Measurements from ENCODE around the gene RC3H2. TPM values are rescaled to one million over a fixed set of nuclear protein-coding genes. Genes with fewer than 3 reads are reported as not detected.

The RC3H2 gene
- total RNA-seq, 4 donors from 2014 or later, result 21.8 to 69.0 (median 52.5) TPM

DNA sequence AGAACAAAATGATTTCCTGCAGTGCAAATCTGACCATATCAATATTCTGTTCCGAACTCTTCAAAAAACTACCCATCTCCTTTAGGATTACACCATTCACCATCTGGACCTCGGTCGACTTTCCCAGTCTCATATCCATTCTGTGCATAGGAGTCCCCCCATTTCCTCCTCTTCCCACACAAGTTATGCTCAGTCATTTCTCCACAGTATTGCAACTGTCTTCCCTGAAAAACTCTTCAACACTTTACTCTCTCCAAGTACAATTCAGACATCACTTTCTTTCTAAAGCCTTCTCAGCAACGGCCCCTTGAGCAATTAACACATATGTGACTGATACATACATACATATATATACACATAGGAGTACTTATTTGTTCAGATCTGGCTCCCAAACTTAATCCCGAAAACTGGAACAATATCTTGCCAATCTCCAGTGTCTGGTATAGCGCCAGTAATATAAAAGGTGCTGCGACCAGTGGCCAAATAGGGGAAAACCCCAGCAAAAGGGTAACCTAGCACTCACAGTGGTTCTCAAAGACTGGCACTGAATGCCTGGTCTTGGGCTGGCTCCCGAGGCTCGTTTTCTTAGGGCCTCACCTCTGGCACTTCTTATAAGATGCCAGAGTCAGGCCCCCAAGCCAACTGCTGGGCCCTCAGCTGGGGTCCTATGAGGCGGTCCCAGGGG, 25.5 kb upstream of the RC3H2 start:
- peak overlapping the region; percentile 73 to 82 for H3K27ac ChIP-seq
- intact Hi-C loops (cut with DNase I; ENCODE audit: low total_unique reads), result no loop called here

DNA sequence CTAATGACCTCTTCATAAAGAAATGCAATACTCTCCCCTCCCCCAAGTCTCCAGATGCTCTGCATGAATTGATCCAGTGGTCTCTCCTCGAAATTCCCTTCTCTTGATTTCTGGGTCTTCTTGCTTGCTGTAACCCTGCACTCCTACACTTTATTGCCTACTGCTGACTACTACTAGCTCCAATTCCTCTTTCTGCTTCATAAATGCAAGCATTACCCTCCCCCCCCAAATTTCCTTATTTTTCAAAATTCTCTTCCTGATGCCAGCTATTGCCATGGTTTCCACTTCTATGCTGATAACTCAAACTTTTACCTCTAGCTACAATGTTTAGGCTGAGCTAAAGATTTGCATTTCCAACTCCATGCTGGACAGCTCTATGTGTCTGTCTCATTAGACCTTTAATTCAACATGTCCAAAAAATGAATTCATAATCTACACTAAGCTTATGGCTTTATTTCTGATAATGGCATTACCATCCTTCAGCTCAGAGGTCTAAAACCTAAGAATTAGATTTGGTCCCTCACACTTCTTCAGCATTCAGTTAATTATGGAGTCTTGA, 24.7 kb upstream of the RC3H2 start:
- intact Hi-C loops (cut with DNase I; ENCODE audit: low total_unique reads), result no loop called here
- peaks cover 0 to 4% of the 10 kb centered on the region in 2 donors for H3K4me1 ChIP-seq
- TF ChIP-seq, protein P1, sequence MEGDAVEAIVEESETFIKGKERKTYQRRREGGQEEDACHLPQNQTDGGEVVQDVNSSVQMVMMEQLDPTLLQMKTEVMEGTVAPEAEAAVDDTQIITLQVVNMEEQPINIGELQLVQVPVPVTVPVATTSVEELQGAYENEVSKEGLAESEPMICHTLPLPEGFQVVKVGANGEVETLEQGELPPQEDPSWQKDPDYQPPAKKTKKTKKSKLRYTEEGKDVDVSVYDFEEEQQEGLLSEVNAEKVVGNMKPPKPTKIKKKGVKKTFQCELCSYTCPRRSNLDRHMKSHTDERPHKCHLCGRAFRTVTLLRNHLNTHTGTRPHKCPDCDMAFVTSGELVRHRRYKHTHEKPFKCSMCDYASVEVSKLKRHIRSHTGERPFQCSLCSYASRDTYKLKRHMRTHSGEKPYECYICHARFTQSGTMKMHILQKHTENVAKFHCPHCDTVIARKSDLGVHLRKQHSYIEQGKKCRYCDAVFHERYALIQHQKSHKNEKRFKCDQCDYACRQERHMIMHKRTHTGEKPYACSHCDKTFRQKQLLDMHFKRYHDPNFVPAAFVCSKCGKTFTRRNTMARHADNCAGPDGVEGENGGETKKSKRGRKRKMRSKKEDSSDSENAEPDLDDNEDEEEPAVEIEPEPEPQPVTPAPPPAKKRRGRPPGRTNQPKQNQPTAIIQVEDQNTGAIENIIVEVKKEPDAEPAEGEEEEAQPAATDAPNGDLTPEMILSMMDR (IDR thresholded peaks at IDR 0.05), result no peak
- TF ChIP-seq POLR2A (IDR thresholded peaks at IDR 0.05), result no peak
- H3K27ac ChIP-seq, result no peak overlapping the region
- no peak overlapping the region for H3K4me3 ChIP-seq
- DNase-seq, result no peak
- H3K9me3 ChIP-seq, result no peaks in the 10 kb centered on the region
- no peaks in the 10 kb centered on the region for H3K27me3 ChIP-seq
- H3K36me3 ChIP-seq, result no peaks in the 10 kb centered on the region

More for the DNA sequence above, 25.5 kb upstream of the RC3H2 start:
- H3K27me3 ChIP-seq, result no peaks in the 10 kb centered on the region
- H3K4me1 ChIP-seq, result peaks cover 0 to 4% of the 10 kb centered on the region in 2 donors
- TF ChIP-seq, protein P1 (IDR thresholded peaks at IDR 0.05), result no peak
- TF ChIP-seq POLR2A (IDR thresholded peaks at IDR 0.05), result no peak
- H3K36me3 ChIP-seq, result no peaks in the 10 kb centered on the region
- peak overlapping the region; percentile 71 to 86 for H3K4me3 ChIP-seq
- no peaks in the 10 kb centered on the region for H3K9me3 ChIP-seq
- no peak for DNase-seq

DNA sequence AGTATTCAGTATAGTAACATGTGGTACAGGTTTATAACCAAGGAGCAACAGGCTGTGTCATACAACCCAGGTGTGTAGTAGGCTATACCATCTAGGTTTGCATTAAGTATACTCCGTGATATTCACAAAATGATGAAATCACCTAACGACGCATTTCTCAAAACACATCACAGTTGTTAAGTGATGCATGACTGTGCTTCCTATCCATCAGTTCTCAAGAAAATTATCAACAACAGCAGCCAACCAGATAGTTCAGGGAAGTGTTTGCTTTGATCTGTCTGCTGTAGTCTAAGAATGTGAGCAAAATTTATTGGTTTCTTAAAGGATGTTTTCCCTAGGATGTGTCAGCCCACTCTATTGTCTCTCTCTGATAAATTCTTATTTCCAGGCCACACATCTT, 18.8 kb upstream of the RC3H2 start:
- Histone ChIP-seq H3K27ac (no peak overlapping the region), H3K36me3 (no peaks in the 10 kb centered on the region), H3K4me1 (no peaks in the 10 kb centered on the region), H3K4me3 (no peak overlapping the region), H3K27me3 (no peaks in the 10 kb centered on the region), H3K9me3 (no peaks in the 10 kb centered on the region)
- TF ChIP-seq, protein P1 (IDR thresholded peaks at IDR 0.05), result no peak
- no peak for TF ChIP-seq POLR2A (IDR thresholded peaks at IDR 0.05)
- intact Hi-C loops (cut with DNase I; ENCODE audit: low total_unique reads), result no loop called here
- no peak for DNase-seq

DNA sequence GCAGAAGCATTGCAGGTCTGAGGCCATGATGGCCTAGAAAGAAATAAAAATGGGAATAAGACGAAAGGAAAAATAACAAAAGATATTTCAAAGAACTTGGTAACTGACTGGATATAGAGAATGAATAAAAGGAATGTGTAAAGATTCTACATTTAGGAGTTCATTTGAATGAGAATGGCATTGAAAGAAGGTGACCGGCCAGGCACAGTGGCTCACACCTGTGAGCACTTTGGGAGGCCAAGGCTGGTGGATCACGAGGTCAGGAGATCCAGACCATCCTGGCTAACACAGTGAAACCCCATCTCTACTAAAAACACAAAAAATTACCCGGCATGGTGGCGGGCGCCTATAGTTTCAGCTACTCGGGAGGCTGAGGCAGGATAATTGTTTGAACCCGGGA, 17.6 kb upstream of the RC3H2 start:
- no peaks in the 10 kb centered on the region for H3K27me3 ChIP-seq
- H3K36me3 ChIP-seq, result no peaks in the 10 kb centered on the region
- H3K9me3 ChIP-seq, result no peaks in the 10 kb centered on the region
- intact Hi-C loops (cut with DNase I; ENCODE audit: low total_unique reads), result no loop called here
- no peak for TF ChIP-seq POLR2A (IDR thresholded peaks at IDR 0.05)
- TF ChIP-seq, protein P1 (IDR thresholded peaks at IDR 0.05), result no peak
- H3K4me1 ChIP-seq, result no peaks in the 10 kb centered on the region
- no peak overlapping the region for H3K27ac ChIP-seq
- H3K4me3 ChIP-seq, result no peak overlapping the region
- no peak for DNase-seq

DNA sequence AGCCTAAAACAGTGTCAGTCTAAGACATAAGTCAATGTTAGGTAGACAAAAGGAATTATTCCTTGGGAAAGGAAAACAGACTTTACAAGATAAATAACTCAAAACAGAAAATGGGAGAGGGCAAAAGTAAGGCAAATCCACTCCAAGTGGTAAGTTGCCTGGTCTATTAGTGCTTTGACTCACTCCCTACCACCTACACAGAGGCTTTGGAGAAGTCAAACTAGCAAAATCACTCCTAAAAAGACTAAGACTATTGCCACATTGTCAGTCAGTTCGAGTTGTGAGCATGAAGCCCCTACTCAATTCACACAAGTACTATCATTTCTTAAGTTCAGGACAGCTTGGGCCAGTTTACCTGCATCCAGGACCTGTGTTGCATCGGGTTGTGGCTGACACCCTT, 13.2 kb upstream of the RC3H2 start:
- DNase-seq, result no peak
- no peaks in the 10 kb centered on the region for H3K27me3 ChIP-seq
- no peak overlapping the region for H3K27ac ChIP-seq
- H3K36me3 ChIP-seq, result no peaks in the 10 kb centered on the region
- H3K9me3 ChIP-seq, result no peaks in the 10 kb centered on the region
- H3K4me3 ChIP-seq, result no peak overlapping the region
- intact Hi-C loops (cut with DNase I; ENCODE audit: low total_unique reads), result no loop called here
- no peak for TF ChIP-seq POLR2A (IDR thresholded peaks at IDR 0.05)
- TF ChIP-seq, protein P1 (IDR thresholded peaks at IDR 0.05), result no peak
- H3K4me1 ChIP-seq, result no peaks in the 10 kb centered on the region

Measured in uterus (tissue), 4 donors.